Activated naive CD4-positive, alpha-beta T cell treated with anti-CD3 and anti-CD28 coated beads, Interleukin-2, amount 50 U/mL, for 16 hours (primary cell): ENCODE results near the gene MED8.

Source experiments
- DNase-seq: peaks from one replicate; pipeline ENCODE4 v3.0.0-alpha.2; 2020

MED8 gene, protein sequence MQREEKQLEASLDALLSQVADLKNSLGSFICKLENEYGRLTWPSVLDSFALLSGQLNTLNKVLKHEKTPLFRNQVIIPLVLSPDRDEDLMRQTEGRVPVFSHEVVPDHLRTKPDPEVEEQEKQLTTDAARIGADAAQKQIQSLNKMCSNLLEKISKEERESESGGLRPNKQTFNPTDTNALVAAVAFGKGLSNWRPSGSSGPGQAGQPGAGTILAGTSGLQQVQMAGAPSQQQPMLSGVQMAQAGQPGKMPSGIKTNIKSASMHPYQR

DNA sequence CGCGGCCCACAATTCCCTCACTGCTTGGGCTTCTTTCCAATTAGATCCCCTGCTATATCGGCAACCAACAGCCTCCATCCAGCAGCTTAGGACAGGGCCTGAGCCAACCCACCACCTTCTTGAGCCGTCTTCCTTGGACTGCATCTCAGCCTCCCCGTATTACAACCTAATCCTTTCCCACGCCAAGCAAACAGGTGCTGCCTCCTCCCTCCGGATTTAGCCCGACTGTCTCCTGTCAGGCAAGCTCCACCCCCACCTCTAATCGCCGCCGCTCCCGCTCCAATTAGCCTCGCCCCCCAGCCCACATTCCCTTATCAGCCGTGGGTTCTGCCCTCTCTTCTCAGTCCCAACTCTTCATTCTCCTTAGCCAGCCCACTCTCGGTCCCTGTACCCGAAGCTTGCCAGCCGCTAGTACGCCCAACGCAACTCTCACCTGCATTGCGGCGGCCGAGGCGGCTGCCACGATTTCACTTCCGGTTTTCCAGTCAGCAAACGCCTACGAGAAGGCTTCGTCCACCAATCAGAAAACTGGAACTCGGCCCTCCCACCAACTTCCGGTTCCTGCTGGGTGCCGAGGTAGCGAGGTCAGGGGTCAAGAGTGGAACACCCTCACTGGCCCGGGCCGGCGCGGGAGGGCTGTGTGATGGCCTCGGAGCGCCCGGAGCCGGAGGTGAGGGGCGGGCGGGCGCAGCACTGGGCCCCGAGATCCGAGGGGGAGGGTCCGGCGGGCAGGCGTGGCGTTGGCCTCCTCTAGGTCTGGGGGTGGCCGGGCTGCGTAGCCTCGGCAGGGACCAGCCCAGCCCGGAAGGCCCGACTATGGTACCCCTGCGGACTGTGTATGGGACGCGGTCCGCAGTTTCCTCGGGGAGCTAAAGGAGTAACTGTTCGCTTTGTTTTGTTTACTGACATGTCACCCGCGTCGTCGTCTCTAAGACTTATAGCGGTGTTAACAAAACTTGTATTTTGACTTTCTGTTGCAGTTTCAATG, at the start of gene MED8, which contains the start of gene SZT2:
MED8 (minus strand) TSS at position 475 of the 988 bp plus-strand sequence; CDS start at position 439, 36 bp downstream.
SZT2 (plus strand) TSS at position 574 of the 988 bp plus-strand sequence; CDS start at position 644, 70 bp downstream.
- peak; percentile 92 for DNase-seq

DNA sequence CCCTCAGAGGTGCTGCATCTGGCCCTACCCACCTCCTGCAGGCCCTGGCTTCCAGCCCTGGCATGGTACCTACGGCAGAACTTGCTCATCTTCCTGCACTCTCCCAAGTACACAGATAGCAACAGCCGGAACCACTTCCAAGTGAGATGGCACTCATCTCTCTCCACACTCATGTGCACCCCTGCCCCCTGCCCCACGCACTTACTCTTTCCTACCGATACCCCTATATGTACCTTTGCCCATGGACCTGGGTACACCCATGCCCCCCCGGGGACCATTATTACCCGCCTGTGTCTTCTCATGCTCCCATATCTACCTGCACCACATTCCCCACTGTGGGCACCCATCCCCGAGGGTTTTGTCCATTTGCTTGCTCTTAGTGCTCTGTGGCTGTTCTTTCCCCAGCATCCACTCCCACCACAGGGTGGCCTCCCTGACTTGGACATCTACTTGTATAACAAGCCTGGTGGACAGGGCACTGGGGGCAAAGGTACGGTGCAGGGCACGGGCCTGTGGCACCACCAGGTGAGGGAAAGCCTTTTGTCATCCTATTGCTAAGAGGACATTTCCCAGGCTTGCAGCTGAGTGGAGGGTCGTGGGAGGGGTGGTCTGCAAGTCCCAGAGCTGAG, 49.5 kb upstream of the MED8 start:
- peak; percentile 5 for DNase-seq

DNA sequence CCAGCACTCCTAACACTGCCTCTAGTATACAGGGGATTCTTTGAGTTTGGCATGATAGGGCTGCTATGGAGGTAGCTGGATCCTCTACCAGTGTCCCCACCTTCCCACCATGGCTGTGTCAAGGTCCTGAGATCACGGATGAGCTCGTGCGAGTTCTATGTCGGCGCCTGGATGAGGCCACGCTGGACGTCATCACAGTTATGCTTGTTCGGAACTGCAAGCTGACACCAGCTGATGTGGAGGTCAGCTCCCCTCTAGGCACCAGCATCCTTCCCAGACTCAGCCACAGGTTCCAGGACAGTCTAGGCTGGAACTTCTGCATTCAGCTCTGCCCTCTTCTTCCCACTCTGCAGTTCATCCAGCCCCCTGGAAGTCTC, 49.0 kb upstream of the MED8 start:
- DNase-seq = peak; percentile 1

DNA sequence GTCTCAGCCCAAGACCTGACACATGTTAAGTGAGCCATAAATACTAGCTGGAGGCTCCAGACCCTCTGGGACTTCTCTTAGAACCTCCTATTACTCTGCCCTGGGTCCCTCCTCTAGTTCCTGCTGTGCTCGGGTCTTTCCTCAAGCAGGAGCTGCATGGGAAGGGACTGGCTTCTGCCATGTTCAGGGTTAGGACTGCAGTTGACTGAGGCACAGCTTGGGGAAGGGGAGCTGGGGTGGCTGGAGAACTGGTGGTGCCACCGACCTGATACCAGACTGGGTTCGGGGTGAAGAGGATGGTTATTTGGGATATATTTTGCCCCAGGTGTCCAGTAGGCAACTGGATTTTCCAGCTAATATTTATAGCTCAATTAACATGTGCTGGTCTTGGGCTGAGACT, 48.4 kb upstream of the MED8 start:
- DNase-seq = no peak

DNA sequence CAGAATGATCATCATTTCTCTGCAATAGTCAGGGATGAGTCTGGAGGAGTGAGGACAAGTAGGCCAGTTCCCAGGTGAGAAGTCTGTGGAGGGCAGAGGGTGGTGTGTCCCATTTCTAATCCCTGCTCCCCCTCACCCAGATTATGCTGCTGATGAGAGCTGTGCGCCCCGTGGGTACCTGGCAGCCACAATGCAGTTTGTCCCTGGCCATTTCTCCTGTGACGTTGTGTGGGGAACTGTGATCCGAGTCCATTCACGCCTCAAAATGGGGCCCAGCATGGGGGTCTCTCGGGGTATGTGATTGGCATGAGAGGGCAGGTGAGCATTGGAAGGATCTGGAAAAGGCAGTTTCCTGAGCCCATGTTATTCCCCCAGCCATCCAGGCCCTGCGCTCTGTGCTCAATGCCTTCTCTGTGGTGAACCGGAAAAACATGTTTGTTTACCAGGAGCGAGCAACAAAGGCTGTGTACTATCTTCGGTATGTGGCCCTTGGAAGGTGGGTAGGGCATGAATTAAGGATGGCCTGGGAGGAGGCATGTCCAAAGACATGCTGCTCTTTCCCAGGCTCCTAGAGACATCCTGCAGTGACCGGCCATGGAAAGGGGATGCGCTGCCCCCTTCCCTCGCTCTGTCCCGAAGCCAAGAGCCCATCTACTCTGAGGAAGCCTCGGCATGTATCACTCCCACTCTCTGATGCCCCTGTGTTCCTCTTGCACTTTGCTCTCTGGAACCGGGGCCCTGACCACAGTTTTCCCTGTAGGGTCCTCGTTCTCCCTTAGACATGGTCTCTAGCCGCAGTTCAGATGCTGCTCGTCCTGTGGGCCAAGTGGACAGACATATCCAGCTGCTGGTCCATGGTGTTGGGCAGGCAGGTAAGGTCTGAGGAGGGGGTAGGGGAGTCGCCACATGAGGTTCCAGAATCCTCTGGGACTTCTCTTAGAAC, 47.7 kb upstream of the MED8 start:
- peak; percentile 5 for DNase-seq

DNA sequence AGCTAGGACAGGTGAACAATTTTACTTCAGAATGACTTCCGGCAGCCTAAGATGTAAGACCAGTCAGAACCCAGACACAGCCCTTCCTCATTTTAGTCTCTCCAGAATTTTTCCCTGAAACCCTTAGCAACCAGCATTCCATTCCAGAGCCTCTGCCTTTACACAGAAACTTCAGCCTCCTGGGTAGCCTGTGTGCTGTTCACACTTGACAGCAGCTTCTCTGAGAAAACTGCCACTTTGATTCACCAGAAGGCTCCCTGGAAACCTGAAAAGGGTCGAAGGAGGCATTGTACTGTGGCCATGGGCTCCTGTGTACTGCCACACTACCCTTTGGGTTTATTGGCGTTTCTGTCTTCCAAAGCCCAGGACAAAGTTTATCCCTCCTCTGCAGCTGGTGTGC, 46.8 kb upstream of the MED8 start:
- peak; percentile 0 for DNase-seq

DNA sequence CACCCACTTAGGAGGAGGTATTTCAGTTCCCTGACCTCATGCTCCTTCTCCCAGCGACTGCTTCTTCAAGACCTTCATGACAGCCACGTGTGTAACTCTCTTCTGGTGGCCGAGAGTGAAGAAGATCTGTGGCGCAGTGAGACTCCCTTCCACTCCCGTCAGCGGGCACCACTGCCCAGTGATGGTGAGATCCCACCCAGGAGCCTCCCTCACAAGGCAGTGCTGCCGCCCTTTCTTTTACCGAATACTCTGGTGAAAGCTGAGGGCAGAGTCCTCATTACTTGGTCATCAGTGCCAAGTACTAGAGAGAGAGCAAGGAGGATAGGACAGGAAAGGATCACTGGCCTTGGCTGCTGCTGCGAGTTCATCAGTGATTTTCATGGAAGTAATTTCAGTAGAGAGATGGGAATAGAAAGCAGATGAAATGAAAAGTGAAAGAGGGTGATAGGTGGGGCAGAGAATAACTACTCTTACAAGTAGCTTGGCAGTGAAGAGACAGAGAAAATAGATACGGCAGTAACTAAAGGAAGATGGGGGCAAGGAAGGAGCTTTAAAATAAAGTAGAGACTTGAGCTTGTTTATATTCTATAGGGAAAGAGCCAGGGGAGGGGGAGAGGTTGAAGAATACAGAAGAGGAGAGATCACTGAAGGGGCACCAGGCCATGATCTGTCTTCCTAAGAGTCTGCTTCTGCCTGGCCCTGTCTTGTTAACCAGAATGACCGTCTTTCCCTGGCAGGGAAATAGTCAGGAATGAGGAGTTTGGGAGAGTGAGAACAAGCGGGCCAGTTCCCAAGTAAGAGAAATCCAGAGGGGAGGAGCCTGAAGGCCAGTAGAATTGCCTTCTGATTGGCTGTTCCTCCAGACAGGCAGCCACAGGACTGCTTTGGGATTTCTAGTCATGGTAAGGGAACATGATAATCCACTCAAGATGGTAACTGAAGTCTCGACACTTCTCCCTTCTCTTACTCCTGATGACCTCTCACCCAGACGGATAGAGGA, 45.8 kb upstream of the MED8 start:
- peak; percentile 1 for DNase-seq

DNA sequence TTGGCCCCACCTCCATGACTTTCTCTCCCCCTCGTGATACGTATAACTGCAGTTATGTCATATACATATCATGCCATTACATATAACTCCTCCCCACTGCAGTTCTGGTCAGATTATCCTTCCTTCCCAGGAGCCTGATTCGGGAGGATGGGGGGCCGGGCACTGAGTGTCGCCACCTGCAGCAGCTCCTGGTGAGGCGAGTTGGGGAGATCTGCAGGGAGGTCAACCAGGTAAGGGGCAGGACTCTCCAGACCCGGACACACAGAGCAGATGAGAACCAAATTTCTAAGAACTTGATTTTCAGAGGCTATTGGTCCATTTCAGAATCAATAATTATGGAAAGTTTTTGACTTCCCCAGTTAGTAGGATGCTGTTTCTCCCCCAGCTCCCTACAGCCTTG, 44.7 kb upstream of the MED8 start:
- no peak for DNase-seq

DNA sequence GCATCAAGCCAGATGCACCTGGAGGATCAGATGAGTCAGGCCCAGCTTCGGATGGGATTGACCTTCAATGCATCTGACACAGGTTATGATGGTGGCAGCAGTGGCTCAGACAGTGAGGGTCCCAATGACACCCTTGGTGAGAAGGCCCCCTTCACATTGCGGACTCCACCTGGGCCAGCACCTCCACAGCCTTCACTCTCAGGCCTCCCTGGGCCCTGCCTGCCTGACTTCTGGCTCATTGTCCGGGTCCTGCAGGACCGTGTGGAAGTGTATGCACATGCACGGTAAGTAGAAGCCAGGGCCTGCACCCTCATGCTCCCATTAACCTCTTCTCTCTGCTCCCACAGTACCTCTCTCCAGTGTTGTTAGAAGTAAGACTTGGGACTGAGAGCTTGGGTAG, 43.3 kb upstream of the MED8 start:
- DNase-seq = peak; percentile 1

DNA sequence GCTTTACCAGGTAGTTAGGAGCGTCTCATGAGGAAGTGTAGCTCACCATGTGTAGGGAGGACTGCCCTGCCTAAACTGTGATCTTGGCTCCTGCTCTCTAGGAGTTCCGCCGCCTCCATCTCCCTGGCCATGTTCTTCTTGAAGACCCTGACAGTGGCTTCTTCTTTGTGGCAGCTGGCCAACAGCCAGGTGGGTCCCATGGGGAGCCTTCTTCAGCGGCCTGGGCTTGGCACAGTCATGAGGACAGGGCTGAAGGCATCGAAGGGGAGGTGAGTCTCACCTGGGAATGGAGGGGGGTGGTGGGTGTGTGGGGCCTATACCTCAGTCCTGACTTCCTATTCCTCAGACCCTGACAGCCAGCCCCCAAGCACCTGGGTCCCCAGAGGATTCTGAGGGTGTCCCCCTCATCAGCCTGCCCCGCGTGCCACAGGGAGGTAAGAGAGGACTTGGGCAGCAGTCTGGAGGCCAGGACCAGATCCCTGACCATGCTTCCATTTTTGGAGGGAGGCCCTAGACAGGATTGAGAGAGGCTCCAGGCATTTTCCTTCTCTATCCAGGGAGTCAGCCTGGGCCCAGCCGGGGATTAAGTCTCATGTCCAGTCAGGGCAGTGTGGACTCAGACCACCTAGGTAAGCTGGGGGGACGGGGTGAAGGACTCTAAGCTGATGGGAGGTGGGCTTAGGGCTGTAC, 42.7 kb upstream of the MED8 start:
- peak; percentile 8 for DNase-seq

DNA sequence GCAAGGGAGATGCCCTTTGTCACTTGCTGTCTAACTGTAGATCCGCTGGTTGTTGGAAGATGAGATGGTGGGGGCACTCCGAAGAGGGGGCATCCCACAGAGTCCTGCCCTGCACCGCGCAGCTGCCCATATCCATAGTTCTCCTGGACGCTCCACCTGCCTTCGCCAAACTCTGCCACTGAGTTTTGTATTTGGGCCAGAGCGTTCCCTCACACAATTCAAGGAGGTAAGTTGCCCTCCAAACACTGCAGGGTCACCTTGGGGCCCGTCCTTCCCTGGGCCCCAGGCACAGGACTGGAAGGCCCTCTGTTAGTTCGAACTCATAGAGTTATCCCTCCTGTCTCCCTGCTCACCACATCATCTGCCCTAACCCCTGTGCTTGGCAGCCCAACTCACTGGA, 42.1 kb upstream of the MED8 start:
- DNase-seq = peak; percentile 2

DNA sequence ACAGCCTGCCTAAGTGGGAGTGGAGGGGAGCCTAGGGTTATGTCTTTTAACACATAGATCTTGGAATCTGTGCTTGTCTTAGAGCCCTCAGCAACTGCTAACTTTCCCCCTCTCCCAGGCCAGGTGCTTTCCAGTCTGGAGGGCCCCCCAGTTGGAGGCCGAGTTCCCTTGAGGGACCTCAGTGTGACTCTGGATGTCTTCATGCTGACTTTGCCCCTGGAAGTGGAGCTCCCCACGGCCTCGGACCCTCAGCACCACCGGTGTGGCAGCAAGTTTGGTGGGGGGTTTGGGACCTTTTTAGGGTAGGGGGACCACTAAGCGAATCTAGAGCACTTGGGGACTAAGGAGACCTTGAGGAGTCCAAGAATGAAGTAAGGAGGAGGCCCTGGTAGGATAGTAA, 41.2 kb upstream of the MED8 start:
- peak; percentile 1 for DNase-seq

DNA sequence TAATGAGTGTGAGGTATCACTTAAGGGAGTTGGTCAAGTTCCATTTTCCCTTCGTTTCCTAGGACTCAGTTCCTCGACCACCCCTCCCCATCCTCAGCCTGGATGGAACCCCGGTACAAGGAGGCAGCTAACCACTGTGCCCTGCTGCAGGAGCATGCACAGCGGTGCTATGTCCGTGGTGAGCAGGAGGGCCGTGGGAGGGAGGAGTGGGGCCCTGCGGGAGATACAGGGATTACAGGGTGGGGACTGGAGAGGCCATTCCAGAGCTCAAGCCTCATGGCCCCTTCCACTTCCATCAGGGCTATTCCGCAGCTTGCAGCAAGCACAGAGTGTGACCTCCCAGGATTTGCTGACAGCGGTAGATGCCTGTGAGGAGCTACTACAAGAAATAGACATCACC, 38.3 kb upstream of the MED8 start:
- no peak for DNase-seq

DNA sequence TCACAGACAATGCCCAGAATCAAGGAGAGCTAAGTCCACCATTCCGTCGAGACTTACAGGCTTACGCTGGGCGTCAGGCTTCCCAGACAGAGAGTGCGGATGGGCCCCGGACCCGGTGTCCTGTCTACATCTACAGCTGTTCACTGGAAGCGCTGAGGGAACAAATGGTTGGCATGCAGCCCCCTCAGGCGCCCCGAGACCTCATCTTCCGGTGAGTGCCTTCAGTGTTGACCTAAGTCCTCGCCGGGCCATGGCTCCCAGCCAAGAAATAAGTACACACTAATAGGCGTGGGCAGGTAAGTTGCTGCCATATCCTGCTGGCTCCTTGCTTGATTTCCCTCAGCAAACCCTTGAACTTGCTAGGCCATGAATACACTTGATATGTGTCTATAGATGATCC, 37.9 kb upstream of the MED8 start:
- no peak for DNase-seq

DNA sequence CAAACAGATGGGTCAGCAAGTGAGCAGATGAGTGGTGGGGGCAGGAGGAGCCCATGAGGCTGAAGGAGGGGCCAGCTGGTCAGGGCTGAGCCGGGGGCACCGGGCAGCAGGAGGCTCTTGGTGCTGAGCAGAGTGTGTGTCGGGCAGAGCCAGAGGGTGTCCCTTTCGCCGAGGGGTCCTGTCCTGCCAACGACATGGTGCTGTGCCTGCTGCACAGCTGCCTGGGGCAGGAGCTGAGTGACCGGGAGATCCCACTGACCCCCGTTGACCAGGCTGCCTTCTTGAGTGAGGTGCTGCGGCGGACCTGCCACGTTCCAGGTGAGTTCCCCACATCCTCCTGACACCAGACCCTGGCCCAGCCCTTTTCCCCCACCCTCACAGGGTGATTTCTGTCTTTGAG, 36.6 kb upstream of the MED8 start:
- DNase-seq = no peak

DNA sequence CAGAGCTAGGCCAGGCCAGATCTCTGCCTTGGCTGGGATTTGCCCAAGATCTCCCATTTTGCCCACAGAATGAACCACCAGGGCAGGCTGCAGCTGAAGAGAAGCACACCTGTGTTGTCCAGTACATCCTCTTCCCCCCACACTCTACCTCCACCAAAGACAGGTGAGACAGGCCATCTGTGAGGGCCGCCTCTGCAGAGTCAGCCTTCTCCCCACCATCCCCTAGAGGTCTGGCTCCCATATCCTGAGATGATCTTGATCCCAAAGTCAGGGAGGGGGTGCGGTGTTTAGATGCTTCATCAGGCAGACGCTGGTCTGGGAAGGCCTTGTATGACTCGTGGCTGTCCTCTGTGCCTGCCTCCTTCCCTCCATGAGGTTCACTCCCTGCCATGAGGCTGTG, 35.4 kb upstream of the MED8 start:
- DNase-seq = no peak

DNA sequence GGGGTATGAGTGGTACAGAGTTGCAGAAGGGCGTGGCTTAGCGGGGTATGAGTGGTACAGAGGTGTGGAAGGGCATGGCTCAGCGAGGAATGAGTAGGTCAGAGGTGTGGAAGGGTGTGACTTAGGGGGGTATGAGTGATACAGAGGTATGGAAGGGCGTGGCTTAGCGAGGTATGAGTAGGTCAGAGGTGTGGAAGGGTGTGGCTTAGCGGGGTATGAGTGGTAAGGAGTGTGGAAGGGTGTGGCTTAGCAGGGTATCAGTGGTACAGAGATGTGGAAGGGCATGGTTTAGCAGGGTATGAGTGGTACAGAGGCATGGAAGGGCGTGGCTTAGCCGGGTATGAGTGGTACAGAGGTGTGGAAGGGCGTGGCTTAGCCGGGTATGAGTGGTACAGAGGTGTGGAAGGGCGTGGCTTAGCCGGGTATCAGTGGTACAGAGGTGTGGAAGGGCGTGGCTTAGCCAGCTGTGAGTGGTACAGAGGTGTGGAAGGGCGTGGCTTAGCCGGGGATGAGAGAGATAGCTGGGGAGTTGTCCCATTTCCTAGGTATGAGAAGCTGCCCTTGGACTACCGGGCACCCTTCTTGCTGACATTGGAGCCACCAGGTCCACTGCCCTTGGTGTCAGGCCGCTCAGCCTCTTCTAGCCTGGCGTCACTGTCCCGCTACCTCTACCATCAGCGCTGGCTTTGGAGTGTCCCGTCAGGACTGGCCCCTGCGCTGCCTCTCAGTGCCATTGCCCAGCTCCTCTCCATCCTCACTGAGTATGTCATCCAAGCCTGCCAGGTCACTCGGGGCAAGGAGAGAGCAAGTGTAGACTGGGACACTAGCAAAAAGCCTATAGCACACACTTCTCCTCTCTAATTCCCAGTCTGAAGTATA, 34.3 kb upstream of the MED8 start:
- DNase-seq = no peak

DNA sequence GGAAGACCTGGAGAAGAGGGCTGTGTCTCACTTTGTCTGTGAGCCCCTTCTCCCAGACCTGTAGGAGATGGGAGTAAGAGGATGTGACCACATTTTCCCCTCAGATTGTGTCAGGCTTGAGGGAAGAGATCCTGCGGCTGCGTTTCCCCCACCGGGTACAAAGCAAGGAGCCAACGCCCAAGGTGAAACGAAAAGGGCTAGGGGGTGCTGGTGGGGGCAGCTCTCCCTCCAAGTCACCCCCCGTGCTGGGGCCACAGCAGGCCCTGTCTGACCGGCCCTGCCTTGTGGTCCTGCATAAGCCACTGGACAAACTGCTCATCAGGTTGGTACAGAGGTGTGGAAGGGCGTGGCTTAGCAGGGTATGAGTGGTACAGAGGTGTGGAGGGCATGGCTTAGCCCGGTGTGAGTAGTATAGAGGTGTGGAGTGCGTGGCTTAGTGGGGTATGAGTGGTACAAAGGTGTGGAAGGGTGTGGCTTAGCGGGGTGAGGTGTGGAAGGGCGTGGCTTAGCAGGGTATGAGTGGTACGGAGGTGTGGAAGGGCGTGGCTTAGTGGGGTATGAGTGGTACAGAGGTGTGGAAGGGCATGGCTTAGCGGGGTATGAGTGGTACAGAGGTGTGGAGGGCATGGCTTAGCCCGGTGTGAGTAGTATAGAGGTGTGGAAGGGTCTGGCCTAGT, 33.5 kb upstream of the MED8 start:
- no peak for DNase-seq
